Neural crest cell (in vitro differentiated cells): Measurements from ENCODE around the gene MYF6. TPM values are rescaled to one million over a fixed set of nuclear protein-coding genes. Genes with fewer than 3 reads are reported as not detected.

Source experiments
- DNase-seq: peaks from one replicate; pipeline ENCODE4 v3.0.0; 2021; ENCODE audit warnings: low read depth, mixed read lengths, low spot score
- H3K27ac Mint-ChIP-seq: one replicate; pipeline ENCODE4 v1.8.0; 2021; ENCODE audit warnings: mild to moderate bottlenecking, mixed read lengths; ENCODE audit not compliant: unreplicated experiment
- H3K27me3 Mint-ChIP-seq: 2 replicates; pipeline ENCODE4 v1.8.0; 2021; ENCODE audit warnings: low read depth, mild to moderate bottlenecking, mixed read lengths
- H3K36me3 Mint-ChIP-seq: 2 replicates; pipeline ENCODE4 v1.8.0; 2021; ENCODE audit warnings: low read depth, mild to moderate bottlenecking, mixed read lengths
- H3K4me1 Mint-ChIP-seq: 2 replicates; pipeline ENCODE4 v1.8.0; 2021; ENCODE audit warnings: mixed read lengths
- H3K4me3 Mint-ChIP-seq: one replicate; pipeline ENCODE4 v1.8.0; 2021; ENCODE audit warnings: mild to moderate bottlenecking, mixed read lengths
- H3K9me3 Mint-ChIP-seq: 2 replicates; pipeline ENCODE4 v1.8.0; 2021; ENCODE audit warnings: mixed read lengths
- CTCF ChIP-seq: fragments of 200-600 bp; sonication (generic); conservative IDR thresholded peaks from 2 replicates; pipeline ENCODE4 v1.5.0; 2021; ENCODE audit warnings: antibody characterized with exemption, mild to moderate bottlenecking
- total RNA-seq: library from RNA; stranded (reverse); gene quantifications from 2 replicates; pipeline ENCODE4 v1.2.1, GENCODE V29; 2021

Gene MYF6
- total RNA-seq, 1 donor from 2014 or later: not detected

GRCh38 chr12:80711866-80712265 is 4.4 kb downstream of the MYF6 start:
- Mint-ChIP-seq H3K36me3 (peaks cover 3% of the 10 kb centered on the region), H3K4me3 (no peak overlapping the region), H3K9me3 (no peaks in the 10 kb centered on the region), H3K27me3 (peaks cover 87% of the 10 kb centered on the region), H3K4me1 (peaks cover 15% of the 10 kb centered on the region), H3K27ac (no peak overlapping the region)
- no peak for DNase-seq
- no peak for TF ChIP-seq CTCF

GRCh38 chr12:80712866-80713265 is 5.4 kb downstream of the MYF6 start:
- TF ChIP-seq CTCF: no peak
- no peak for DNase-seq
- peaks cover 77% of the 10 kb centered on the region for H3K27me3 Mint-ChIP-seq
- peaks cover 3% of the 10 kb centered on the region for H3K36me3 Mint-ChIP-seq
- H3K4me3 Mint-ChIP-seq: no peak overlapping the region
- no peak overlapping the region for H3K27ac Mint-ChIP-seq
- H3K4me1 Mint-ChIP-seq: peaks cover 15% of the 10 kb centered on the region
- H3K9me3 Mint-ChIP-seq: no peaks in the 10 kb centered on the region

- H3K4me1 Mint-ChIP-seq: peaks cover 13% of the 10 kb centered on the region
- H3K9me3 Mint-ChIP-seq: no peaks in the 10 kb centered on the region
- no peak for TF ChIP-seq CTCF
- H3K27ac Mint-ChIP-seq: no peak overlapping the region
- H3K36me3 Mint-ChIP-seq: peaks cover 3% of the 10 kb centered on the region
- peaks cover 72% of the 10 kb centered on the region for H3K27me3 Mint-ChIP-seq
- H3K4me3 Mint-ChIP-seq: peak overlapping the region; percentile 28
- no peak for DNase-seq
Measured at GRCh38 chr12:80713419-80713818, 6.0 kb downstream of the MYF6 start.

- no peak for DNase-seq
- H3K4me3 Mint-ChIP-seq: peak overlapping the region; percentile 28
- H3K4me1 Mint-ChIP-seq: peaks cover 7% of the 10 kb centered on the region
- no peaks in the 10 kb centered on the region for H3K9me3 Mint-ChIP-seq
- H3K36me3 Mint-ChIP-seq: no peaks in the 10 kb centered on the region
- H3K27ac Mint-ChIP-seq: no peak overlapping the region
- TF ChIP-seq CTCF: no peak
- peaks cover 65% of the 10 kb centered on the region for H3K27me3 Mint-ChIP-seq
Measured at GRCh38 chr12:80714055-80714454, 6.6 kb downstream of the MYF6 start.

GRCh38 chr12:80714846-80715245 is 7.4 kb downstream of the MYF6 start:
- Mint-ChIP-seq H3K27me3 (peaks cover 57% of the 10 kb centered on the region), H3K27ac (no peak overlapping the region), H3K36me3 (no peaks in the 10 kb centered on the region), H3K4me3 (no peak overlapping the region), H3K4me1 (peaks cover 7% of the 10 kb centered on the region), H3K9me3 (no peaks in the 10 kb centered on the region)
- no peak for TF ChIP-seq CTCF
- no peak for DNase-seq
